Pancreas (tissue), 10 donors: ENCODE results near the gene TEX264. TPM values are rescaled to one million over a fixed set of nuclear protein-coding genes. Genes with fewer than 3 reads are reported as not detected.

ENCODE experiments used
- ATAC-seq, 4 donors: fragments of 200-7000 bp; cut with Tn5 transposase; one replicate each; pipeline versions ENCODE4 v1.8.0 to v1.9.1; 2020; ENCODE audit warnings: mild to moderate bottlenecking in 4 of 4, moderate library complexity in 4 of 4
- DNase-seq, 6 donors: peaks; one replicate each; pipeline ENCODE4 v3.0.0-alpha.2; 2020
- FAIRE-seq: peaks from 2 replicates; lab custom pipeline; 2012; peaks lifted over from hg19 to GRCh38; lab: Jason Lieb, UNC
- H3K27ac ChIP-seq, 4 donors: fragments of 200-600 bp; sonication (generic); 1 replicate in 3 of 4; 2 replicates in 1 of 4; pipeline versions ENCODE4 v1.5.0 to v1.8.0; 2020
- H3K27me3 ChIP-seq, 4 donors: fragments of 200-600 bp; one replicate each; pipeline ENCODE4 v1.8.0; 2021
- H3K36me3 ChIP-seq, 3 donors: fragments of 200-600 bp; sonication (generic) in 1 of 3; one replicate each; pipeline versions ENCODE4 v1.5.0 to v1.8.0; 2020 to 2021
- H3K4me1 ChIP-seq, 3 donors: fragments of 200-600 bp; one replicate each; pipeline ENCODE4 v1.8.0; 2021
- H3K4me3 ChIP-seq, 4 donors: fragments of 200-600 bp; sonication (generic) in 2 of 4; one replicate each; pipeline versions ENCODE4 v1.5.0 to v1.8.0; 2020 to 2021
- H3K9me3 ChIP-seq, 4 donors: fragments of 200-600 bp; one replicate each; pipeline ENCODE4 v1.8.0; 2021
- WGBS, 2 donors: extraction: QIAGEN DNeasy Blood & Tissue Kit; methylation state at CpG; one replicate each; pipeline ENCODE4 v1.1.7; 2013; 5-methylcytosine and 5-hydroxymethylcytosine counted together
- intact Hi-C, 3 donors: fragments of 100-400 bp; cut with DNase I; formaldehyde crosslinking; loops; one replicate each; pipeline versions ENCODE4 v1.11.1 to v1.14.2; 2022
- polyA plus RNA-seq, 2 donors: library from polyadenylated mRNA; stranded (reverse); fragments of 200-250 nt; gene quantifications; one replicate each; pipeline ENCODE4 v1.2.3, GENCODE V29; 2013
- total RNA-seq, 6 donors: library from RNA; stranded (reverse); fragmentation: NEBNext Ultra II Directional in 4 of 6; extraction: Animal tissue kit (Norgen Biotek cat#: 25700) in 4 of 6; gene quantifications; one replicate each; pipeline versions ENCODE4 v1.2.1 to v1.2.4, GENCODE V29; 2021 to 2023
- TF ChIP-seq, protein P1 (sequence below), 4 donors: fragments of 200-600 bp; sonication (generic) in 3 of 4; IDR thresholded peaks; one replicate each; pipeline versions ENCODE4 v1.5.0 to v1.8.0; 2021; ENCODE audit warnings: antibody characterized with exemption in 4 of 4
- donor health status: healthy with polysubstance abuse.
- donor health status: DM: no; HTN: no; CAD: no; lungs with moderate emphysema.
- donor health status: DM: no; HTN: no; CAD: no.
- donor health status: control.
- donor health status: control.
- donor health status: Bipolar disorder and iron deficiency.
- donor health status: DM: yes; HTN: yes; CAD: no.
- donor health status: DM: no; HTN: no; CAD: no.
- donor health status: DM: no; HTN: no; CAD: no.
- donor health status: DM: yes; HTN: yes; CAD: no.

Gene TEX264
- total RNA-seq (10 to 100 TPM; 20.9 to 31.0 (median 22.9) TPM), polyA plus RNA-seq (10 to 100 TPM; 45.2 to 59.3 TPM)

GRCh38 chr3:51670823-51671733 is at the start of gene TEX264:
TSS of gene TEX264 (plus strand) at chr3:51671252. CDS start at chr3:51674305, 3,053 bp downstream.
- TF ChIP-seq, protein P1, sequence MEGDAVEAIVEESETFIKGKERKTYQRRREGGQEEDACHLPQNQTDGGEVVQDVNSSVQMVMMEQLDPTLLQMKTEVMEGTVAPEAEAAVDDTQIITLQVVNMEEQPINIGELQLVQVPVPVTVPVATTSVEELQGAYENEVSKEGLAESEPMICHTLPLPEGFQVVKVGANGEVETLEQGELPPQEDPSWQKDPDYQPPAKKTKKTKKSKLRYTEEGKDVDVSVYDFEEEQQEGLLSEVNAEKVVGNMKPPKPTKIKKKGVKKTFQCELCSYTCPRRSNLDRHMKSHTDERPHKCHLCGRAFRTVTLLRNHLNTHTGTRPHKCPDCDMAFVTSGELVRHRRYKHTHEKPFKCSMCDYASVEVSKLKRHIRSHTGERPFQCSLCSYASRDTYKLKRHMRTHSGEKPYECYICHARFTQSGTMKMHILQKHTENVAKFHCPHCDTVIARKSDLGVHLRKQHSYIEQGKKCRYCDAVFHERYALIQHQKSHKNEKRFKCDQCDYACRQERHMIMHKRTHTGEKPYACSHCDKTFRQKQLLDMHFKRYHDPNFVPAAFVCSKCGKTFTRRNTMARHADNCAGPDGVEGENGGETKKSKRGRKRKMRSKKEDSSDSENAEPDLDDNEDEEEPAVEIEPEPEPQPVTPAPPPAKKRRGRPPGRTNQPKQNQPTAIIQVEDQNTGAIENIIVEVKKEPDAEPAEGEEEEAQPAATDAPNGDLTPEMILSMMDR (IDR thresholded peaks at IDR 0.05): no peak
- FAIRE-seq: no peak
- DNase-seq: peak; percentile 84 to 95 (median 91)
- WGBS, 2 donors: 0 to 1% methylated on average over 78 to 81 of the region's 81 CpGs
- peak within 1 kb of the TSS; percentile 85 to 89 (median 86) for H3K4me3 ChIP-seq
- peak; percentile 86 to 92 (median 87) for ATAC-seq
- no peaks in the 10 kb centered on the region for H3K27me3 ChIP-seq
- H3K4me1 ChIP-seq: peaks cover 0 to 22% (median 6%) of the 10 kb centered on the region in 3 donors
- intact Hi-C loops: no loop called here
- peak within 1 kb of the TSS; percentile 87 to 90 (median 89) for H3K27ac ChIP-seq
- no peaks in the 10 kb centered on the region for H3K36me3 ChIP-seq
- no peaks in the 10 kb centered on the region for H3K9me3 ChIP-seq

GRCh38 chr3:51622413-51622812 is 48.6 kb upstream of the TEX264 start:
- no peaks in the 10 kb centered on the region for H3K36me3 ChIP-seq
- 93 to 94% methylated on average over 3 of the region's 3 CpGs for WGBS, 2 donors
- H3K4me1 ChIP-seq: peaks cover 10 to 18% (median 11%) of the 10 kb centered on the region in 3 donors
- DNase-seq: no peak
- intact Hi-C loops: no loop called here
- ATAC-seq: no peak
- TF ChIP-seq, protein P1 (IDR thresholded peaks at IDR 0.05): no peak
- no peak overlapping the region for H3K4me3 ChIP-seq
- FAIRE-seq: no peak
- H3K27ac ChIP-seq: no peak overlapping the region
- H3K27me3 ChIP-seq: no peaks in the 10 kb centered on the region
- no peaks in the 10 kb centered on the region for H3K9me3 ChIP-seq

DNA sequence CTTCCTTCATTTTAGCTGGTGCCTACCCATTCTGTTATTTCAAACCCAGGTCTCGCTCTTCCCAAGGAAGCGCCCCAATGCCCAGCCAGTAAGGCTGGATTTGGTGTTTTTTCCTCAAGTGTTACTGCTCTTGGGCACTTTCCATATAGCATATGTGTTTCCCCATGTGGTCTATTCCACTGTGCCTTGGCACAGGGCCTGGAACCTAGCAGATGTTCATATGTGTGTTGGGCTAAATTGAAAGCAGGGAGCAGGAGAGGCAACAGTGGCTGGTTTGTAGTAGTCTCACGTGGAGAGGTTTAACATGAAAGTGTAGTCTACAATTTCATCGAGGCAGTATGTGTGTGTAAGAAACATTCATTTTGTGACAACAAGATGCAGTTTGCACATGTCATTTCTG is 48.2 kb upstream of the TEX264 start:
- intact Hi-C loops: no loop called here
- ATAC-seq (no peak), DNase-seq (no peak), FAIRE-seq (no peak)
- TF ChIP-seq, protein P1 (IDR thresholded peaks at IDR 0.05): no peak
- no peak overlapping the region for H3K27ac ChIP-seq
- H3K4me3 ChIP-seq: no peak overlapping the region
- H3K9me3 ChIP-seq: no peaks in the 10 kb centered on the region
- 85 to 92% methylated on average over 4 of the region's 4 CpGs for WGBS, 2 donors
- H3K4me1 ChIP-seq: peaks cover 10 to 18% (median 11%) of the 10 kb centered on the region in 3 donors
- H3K27me3 ChIP-seq: no peaks in the 10 kb centered on the region
- no peaks in the 10 kb centered on the region for H3K36me3 ChIP-seq

GRCh38 chr3:51630513-51630912 is 40.5 kb upstream of the TEX264 start:
- no peak for ATAC-seq
- Histone ChIP-seq H3K4me1 (no peaks in the 10 kb centered on the region), H3K36me3 (peaks cover 0 to 30% (median 8%) of the 10 kb centered on the region in 3 donors), H3K9me3 (no peaks in the 10 kb centered on the region), H3K4me3 (no peak overlapping the region), H3K27ac (no peak overlapping the region), H3K27me3 (no peaks in the 10 kb centered on the region)
- intact Hi-C loops: no loop called here
- 89 to 95% methylated on average over 4 of the region's 4 CpGs for WGBS, 2 donors
- no peak for DNase-seq
- TF ChIP-seq, protein P1 (IDR thresholded peaks at IDR 0.05): no peak
- FAIRE-seq: no peak
